Measurements from ENCODE around the gene CCDC71. TPM values are rescaled to one million over a fixed set of nuclear protein-coding genes. Genes with fewer than 3 reads are reported as not detected.
A peak's percentile ranks its signal among the peaks of the same experiment; 100 is the strongest.

CCDC71 gene
- total and polyA plus RNA-seq, 10 donors = 9.9 to 45.4 (median 22.4) TPM

DNA sequence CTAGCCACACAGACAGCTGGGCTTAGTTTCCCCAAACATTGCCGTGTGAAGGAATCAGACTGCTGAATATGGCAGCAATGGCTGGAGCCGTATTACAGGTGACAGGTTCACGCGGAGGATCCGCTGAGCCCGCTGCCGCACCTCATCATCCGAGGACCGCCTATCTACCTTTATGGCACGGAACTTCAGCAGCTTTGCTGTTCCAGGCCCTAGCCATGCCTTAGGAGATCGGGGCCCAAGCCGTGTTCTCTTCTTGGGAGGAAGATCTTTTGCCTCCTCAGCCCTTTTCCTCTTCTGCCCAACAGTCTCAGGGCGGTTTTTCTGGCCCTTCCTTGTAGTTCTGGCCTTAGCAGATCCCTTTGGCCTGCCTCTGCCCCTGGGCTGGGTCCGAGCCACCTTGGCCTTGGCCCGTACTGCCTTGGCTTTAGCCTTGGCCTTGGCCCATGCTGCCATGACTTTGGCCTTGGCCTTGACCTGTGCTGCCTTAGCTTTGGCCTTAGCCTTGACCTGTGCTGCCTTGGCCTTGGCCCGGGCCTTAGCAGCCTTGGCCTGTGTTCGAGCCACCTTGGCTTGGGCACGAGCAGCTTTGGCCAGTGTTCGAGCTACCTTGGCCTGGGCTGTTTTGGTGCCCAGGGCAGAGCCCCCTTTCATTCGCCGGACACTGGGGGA, 3.2 kb downstream of the CCDC71 start:
- TF ChIP-seq, protein P1, sequence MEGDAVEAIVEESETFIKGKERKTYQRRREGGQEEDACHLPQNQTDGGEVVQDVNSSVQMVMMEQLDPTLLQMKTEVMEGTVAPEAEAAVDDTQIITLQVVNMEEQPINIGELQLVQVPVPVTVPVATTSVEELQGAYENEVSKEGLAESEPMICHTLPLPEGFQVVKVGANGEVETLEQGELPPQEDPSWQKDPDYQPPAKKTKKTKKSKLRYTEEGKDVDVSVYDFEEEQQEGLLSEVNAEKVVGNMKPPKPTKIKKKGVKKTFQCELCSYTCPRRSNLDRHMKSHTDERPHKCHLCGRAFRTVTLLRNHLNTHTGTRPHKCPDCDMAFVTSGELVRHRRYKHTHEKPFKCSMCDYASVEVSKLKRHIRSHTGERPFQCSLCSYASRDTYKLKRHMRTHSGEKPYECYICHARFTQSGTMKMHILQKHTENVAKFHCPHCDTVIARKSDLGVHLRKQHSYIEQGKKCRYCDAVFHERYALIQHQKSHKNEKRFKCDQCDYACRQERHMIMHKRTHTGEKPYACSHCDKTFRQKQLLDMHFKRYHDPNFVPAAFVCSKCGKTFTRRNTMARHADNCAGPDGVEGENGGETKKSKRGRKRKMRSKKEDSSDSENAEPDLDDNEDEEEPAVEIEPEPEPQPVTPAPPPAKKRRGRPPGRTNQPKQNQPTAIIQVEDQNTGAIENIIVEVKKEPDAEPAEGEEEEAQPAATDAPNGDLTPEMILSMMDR (IDR thresholded peaks at IDR 0.05 in 8 of 11, conservative IDR thresholded peaks at IDR 0.05 in 3 of 11) = no peak
- TF ChIP-seq POLR2AphosphoS5 (IDR thresholded peaks at IDR 0.05) (peak in 2 of 3 donors; percentile 43 to 48), POLR2A (IDR thresholded peaks at IDR 0.05) (no peak)
- Histone ChIP-seq H3K27ac (peak overlapping the region in 1 of 8 donors; percentile 14), H3K27me3 (replicated peaks in 1 of 7) (no peaks in the 10 kb centered on the region), H3K4me1 (peaks cover 9 to 55% (median 32%) of the 10 kb centered on the region in 6 donors), H3K36me3 (peaks cover 0 to 42% (median 29%) of the 10 kb centered on the region in 6 donors), H3K9me3 (no peaks in the 10 kb centered on the region), H3K4me3 (no peak overlapping the region)
- WGBS, 5 donors = 85 to 96% (median 92%) methylated on average over 15 to 21 of the region's 21 CpGs
- intact Hi-C loops (cut with DNase I; ENCODE audit: low total_unique reads) = no loop called here
- no peak for DNase-seq

DNA sequence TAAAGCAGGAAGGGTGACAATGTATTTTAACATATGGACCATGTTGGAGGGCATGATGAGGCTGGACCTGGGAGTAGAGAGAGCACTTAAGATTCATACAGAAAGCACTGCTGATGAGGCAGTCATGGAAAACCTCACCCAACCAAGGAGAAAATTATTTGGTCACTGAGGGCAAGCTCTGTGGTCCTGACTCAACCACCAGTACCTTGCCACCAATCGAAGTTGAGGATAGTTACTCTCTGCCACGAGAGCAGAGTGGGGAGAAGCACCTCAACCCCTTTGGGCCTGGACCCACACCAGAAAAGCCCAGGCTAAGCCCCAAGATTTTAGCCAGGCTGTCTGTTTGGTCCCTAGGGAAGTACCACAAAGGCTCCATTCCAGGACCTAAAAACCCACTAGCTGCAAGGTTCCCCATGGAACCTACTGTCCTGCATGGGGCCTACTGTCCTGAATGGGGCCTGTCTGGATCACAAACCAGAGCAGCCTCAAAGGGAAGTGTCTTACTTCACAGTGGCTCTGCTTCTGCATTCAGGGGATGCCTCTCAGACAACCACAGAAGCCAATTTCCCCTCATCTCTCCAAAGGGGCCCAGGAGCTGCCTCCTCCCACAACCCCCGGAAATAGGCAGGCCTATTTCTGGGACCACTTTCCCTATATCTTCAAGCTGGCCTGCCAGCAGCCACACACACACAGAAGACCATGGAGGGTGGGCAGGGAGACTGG, 4.2 kb downstream of the CCDC71 start:
- intact Hi-C loops (cut with DNase I; ENCODE audit: low total_unique reads) = no loop called here
- peaks cover 9 to 55% (median 32%) of the 10 kb centered on the region in 6 donors for H3K4me1 ChIP-seq
- H3K9me3 ChIP-seq = no peaks in the 10 kb centered on the region
- peaks cover 0 to 42% (median 29%) of the 10 kb centered on the region in 6 donors for H3K36me3 ChIP-seq
- 53 to 65% (median 60%) methylated on average over 3 of the region's 3 CpGs for WGBS, 5 donors
- no peak for DNase-seq
- no peaks in the 10 kb centered on the region for H3K27me3 ChIP-seq (replicated peaks in 1 of 7)
- no peak overlapping the region for H3K27ac ChIP-seq
- no peak overlapping the region for H3K4me3 ChIP-seq
- no peak for TF ChIP-seq POLR2AphosphoS5 (IDR thresholded peaks at IDR 0.05)
- TF ChIP-seq POLR2A (IDR thresholded peaks at IDR 0.05) = no peak
- TF ChIP-seq, protein P1 (IDR thresholded peaks at IDR 0.05 in 8 of 11, conservative IDR thresholded peaks at IDR 0.05 in 3 of 11) = no peak

DNA sequence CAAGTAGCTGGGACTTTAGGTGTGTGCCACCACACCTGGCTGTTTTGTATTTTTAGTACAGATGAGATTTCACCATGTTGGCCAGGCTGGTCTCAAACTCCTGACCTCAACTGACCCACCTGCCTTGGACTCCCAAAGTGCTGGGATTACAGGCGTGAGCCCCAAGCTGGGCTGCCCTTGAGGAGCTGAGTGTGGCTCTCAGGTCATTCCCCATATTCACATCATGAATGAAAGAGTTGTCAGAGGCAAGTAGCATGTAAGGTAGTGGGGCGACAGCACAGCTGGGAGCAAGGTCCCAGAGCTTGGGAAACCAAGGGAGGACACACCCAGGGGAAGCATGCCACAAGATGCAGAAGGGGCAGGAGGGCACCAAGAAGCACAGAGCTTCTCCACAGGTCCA, 4.9 kb downstream of the CCDC71 start:
- H3K4me3 ChIP-seq = no peak overlapping the region
- no peak for DNase-seq
- no peaks in the 10 kb centered on the region for H3K9me3 ChIP-seq
- no peaks in the 10 kb centered on the region for H3K27me3 ChIP-seq (replicated peaks in 1 of 7)
- peaks cover 5 to 48% (median 25%) of the 10 kb centered on the region in 6 donors for H3K4me1 ChIP-seq
- TF ChIP-seq POLR2AphosphoS5 (IDR thresholded peaks at IDR 0.05) (peak in 2 of 3 donors; percentile 13 to 19), POLR2A (IDR thresholded peaks at IDR 0.05) (no peak)
- intact Hi-C loops (cut with DNase I; ENCODE audit: low total_unique reads) = no loop called here
- H3K36me3 ChIP-seq = peaks cover 0 to 42% (median 29%) of the 10 kb centered on the region in 6 donors
- no peak overlapping the region for H3K27ac ChIP-seq
- 94 to 97% (median 96%) methylated on average over 2 of the region's 2 CpGs for WGBS, 5 donors

DNA sequence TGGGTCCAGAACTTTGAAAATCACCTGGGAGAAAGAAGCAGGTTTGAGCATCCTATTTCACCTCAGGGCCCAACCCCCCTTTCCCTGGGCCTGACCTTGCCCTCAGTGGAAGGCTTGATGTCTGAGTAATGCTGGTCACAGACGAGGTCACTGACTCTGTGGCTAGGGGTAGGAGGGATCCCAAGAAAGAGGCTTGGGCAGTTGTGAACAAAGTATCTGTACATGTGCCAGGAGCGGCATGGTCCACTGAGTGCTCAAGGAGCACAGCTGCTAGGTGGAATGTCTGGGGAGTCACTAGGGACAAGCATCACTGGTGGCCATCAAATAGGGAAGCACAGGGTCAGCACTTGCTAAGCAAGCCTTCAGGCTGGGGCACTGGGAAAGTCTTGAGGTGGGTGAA, 7.3 kb downstream of the CCDC71 start:
- Histone ChIP-seq H3K27me3 (replicated peaks in 1 of 7) (no peaks in the 10 kb centered on the region), H3K9me3 (no peaks in the 10 kb centered on the region), H3K27ac (no peak overlapping the region), H3K4me3 (no peak overlapping the region), H3K4me1 (peaks cover 0 to 27% (median 8%) of the 10 kb centered on the region in 6 donors), H3K36me3 (peaks cover 0 to 32% (median 25%) of the 10 kb centered on the region in 6 donors)
- DNase-seq = no peak
- WGBS, 5 donors = 63 to 90% (median 77%) methylated on average over 2 of the region's 2 CpGs
- TF ChIP-seq POLR2A (IDR thresholded peaks at IDR 0.05) = no peak
- TF ChIP-seq, protein P1 (IDR thresholded peaks at IDR 0.05 in 8 of 11, conservative IDR thresholded peaks at IDR 0.05 in 3 of 11) = no peak
- no peak for TF ChIP-seq POLR2AphosphoS5 (IDR thresholded peaks at IDR 0.05)
- intact Hi-C loops (cut with DNase I; ENCODE audit: low total_unique reads) = loop anchor here (5.0 kb wide), 1 partner anchor 171 kb away; no protein-coding TSS in a partner anchor
